Activated naive CD4-positive, alpha-beta T cell treated with anti-CD3 and anti-CD28 coated beads, Interleukin-2, amount 50 U/mL, for 24 hours (primary cell): ENCODE results near the gene PTPRS.

Experiments
- H3K27ac Mint-ChIP-seq: one replicate; pipeline ENCODE4 v1.8.0; 2021; ENCODE audit warnings: mild to moderate bottlenecking, mixed read lengths
- H3K27me3 Mint-ChIP-seq: one replicate; pipeline ENCODE4 v1.8.0; 2021; ENCODE audit warnings: mixed read lengths
- H3K36me3 Mint-ChIP-seq: one replicate; pipeline ENCODE4 v1.8.0; 2021; ENCODE audit warnings: mixed read lengths
- H3K4me1 Mint-ChIP-seq: one replicate; pipeline ENCODE4 v1.8.0; 2021; ENCODE audit warnings: mixed read lengths
- H3K4me3 Mint-ChIP-seq: one replicate; pipeline ENCODE4 v1.8.0; 2021; ENCODE audit warnings: mild to moderate bottlenecking, mixed read lengths
- H3K9me3 Mint-ChIP-seq: one replicate; pipeline ENCODE4 v1.8.0; 2021; ENCODE audit warnings: mixed read lengths

The PTPRS gene

GRCh38 chr19:5309438-5310204 lies 31.0 kb downstream of the PTPRS start:
- Mint-ChIP-seq H3K9me3 (no peaks in the 10 kb centered on the region), H3K27ac (no peak overlapping the region), H3K36me3 (no peaks in the 10 kb centered on the region), H3K4me3 (no peak overlapping the region), H3K27me3 (peaks cover 1% of the 10 kb centered on the region), H3K4me1 (no peaks in the 10 kb centered on the region)

- Mint-ChIP-seq H3K27me3 (peaks cover 1% of the 10 kb centered on the region), H3K4me3 (no peak overlapping the region), H3K9me3 (no peaks in the 10 kb centered on the region), H3K27ac (no peak overlapping the region), H3K36me3 (no peaks in the 10 kb centered on the region), H3K4me1 (no peaks in the 10 kb centered on the region)
These were observed 31.9 kb downstream of the PTPRS start for GRCh38 chr19:5308451-5309437.

- H3K9me3 Mint-ChIP-seq: no peaks in the 10 kb centered on the region
- no peak overlapping the region for H3K27ac Mint-ChIP-seq
These were observed 33.0 kb downstream of the PTPRS start for GRCh38 chr19:5307655-5308054.

GRCh38 chr19:5305163-5305562 lies 35.4 kb downstream of the PTPRS start:
- H3K27ac Mint-ChIP-seq: no peak overlapping the region
- no peaks in the 10 kb centered on the region for H3K36me3 Mint-ChIP-seq
- no peak overlapping the region for H3K4me3 Mint-ChIP-seq
- H3K9me3 Mint-ChIP-seq: no peaks in the 10 kb centered on the region
- H3K27me3 Mint-ChIP-seq: no peaks in the 10 kb centered on the region
- H3K4me1 Mint-ChIP-seq: no peaks in the 10 kb centered on the region

More at GRCh38 chr19:5307655-5308054, 33.0 kb downstream of the PTPRS start:
- Mint-ChIP-seq H3K27me3 (no peaks in the 10 kb centered on the region), H3K4me3 (no peak overlapping the region), H3K4me1 (no peaks in the 10 kb centered on the region), H3K36me3 (no peaks in the 10 kb centered on the region)

DNA sequence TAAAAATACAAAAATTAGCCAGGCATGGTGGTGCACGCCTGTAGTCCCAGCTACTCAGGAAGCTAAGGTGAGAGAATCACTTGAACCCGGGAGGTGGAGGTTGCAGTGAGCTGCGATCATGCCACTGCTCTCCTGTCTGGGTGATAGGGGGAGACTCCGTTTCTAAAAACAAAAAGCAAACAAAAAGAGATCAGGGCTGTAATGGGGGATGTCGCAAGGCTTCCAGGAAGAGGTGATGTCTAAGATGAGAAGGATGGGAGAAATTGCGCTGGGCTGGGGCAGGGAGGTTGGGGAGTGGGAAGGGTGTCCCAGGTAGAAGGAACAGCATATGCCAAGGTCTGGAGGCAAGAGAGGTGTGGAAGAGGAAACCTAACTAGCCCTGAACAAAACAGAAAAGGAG lies 36.1 kb downstream of the PTPRS start:
- Mint-ChIP-seq H3K4me3 (no peak overlapping the region), H3K27ac (no peak overlapping the region), H3K9me3 (no peaks in the 10 kb centered on the region), H3K4me1 (no peaks in the 10 kb centered on the region), H3K27me3 (no peaks in the 10 kb centered on the region), H3K36me3 (no peaks in the 10 kb centered on the region)

- Mint-ChIP-seq H3K36me3 (no peaks in the 10 kb centered on the region), H3K27me3 (no peaks in the 10 kb centered on the region), H3K27ac (no peak overlapping the region), H3K4me3 (no peak overlapping the region), H3K9me3 (no peaks in the 10 kb centered on the region), H3K4me1 (no peaks in the 10 kb centered on the region)
These were observed 37.4 kb downstream of the PTPRS start for GRCh38 chr19:5303208-5303607.

DNA sequence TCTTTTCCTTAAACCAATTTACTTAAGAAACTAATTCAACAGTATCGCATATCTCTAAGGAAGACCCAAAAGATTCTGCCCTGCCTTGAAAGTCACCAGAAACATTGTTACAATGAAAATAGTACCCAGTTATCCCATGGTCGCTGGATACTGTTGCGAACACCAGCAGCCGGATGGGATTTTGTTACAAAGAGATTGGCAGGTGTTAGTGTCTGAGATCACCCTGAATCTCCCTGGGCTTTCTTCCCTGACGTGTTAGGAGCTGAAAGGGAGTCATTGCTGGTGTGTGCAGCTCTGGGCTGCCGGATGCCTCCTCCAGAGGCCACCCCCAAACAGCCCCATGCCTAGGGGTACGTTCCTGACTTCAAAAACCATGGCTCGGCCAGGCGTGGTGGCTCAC lies 38.2 kb downstream of the PTPRS start:
- Mint-ChIP-seq H3K27ac (no peak overlapping the region), H3K4me1 (no peaks in the 10 kb centered on the region), H3K27me3 (no peaks in the 10 kb centered on the region), H3K4me3 (no peak overlapping the region), H3K9me3 (no peaks in the 10 kb centered on the region), H3K36me3 (no peaks in the 10 kb centered on the region)

- Mint-ChIP-seq H3K27ac (no peak overlapping the region), H3K4me3 (no peak overlapping the region), H3K9me3 (no peaks in the 10 kb centered on the region), H3K27me3 (no peaks in the 10 kb centered on the region), H3K36me3 (no peaks in the 10 kb centered on the region), H3K4me1 (no peaks in the 10 kb centered on the region)
These were observed 41.5 kb downstream of the PTPRS start for GRCh38 chr19:5299137-5299536.

DNA sequence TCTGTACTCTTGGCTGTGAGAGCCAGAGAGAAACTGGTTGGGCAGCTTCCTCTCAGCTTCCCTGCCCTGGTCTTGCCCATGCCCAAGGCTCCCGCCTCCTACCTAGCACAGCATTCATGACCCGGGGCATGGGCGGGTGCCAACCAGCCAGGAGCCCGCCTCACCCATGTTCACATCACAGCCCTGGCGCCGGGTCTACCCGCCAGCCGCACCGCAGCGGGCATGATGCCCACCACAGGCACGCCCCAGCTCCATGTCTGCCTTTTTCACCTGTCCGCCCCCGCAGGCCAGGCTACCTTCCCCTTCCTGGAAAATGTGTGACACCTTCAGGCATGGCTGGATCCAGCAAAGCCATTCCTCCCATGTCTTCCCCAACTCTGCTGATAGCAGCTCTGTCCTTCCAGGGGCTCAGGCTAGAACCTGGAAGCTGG lies 42.1 kb downstream of the PTPRS start:
- H3K36me3 Mint-ChIP-seq: no peaks in the 10 kb centered on the region
- H3K27me3 Mint-ChIP-seq: no peaks in the 10 kb centered on the region
- no peak overlapping the region for H3K27ac Mint-ChIP-seq
- H3K4me3 Mint-ChIP-seq: no peak overlapping the region
- H3K4me1 Mint-ChIP-seq: no peaks in the 10 kb centered on the region
- H3K9me3 Mint-ChIP-seq: no peaks in the 10 kb centered on the region

GRCh38 chr19:5297272-5297669 lies 43.3 kb downstream of the PTPRS start:
- H3K9me3 Mint-ChIP-seq: no peaks in the 10 kb centered on the region
- H3K4me1 Mint-ChIP-seq: peaks cover under 1% of the 10 kb centered on the region
- H3K4me3 Mint-ChIP-seq: no peak overlapping the region
- H3K36me3 Mint-ChIP-seq: no peaks in the 10 kb centered on the region
- H3K27ac Mint-ChIP-seq: peak overlapping the region; percentile 12
- no peaks in the 10 kb centered on the region for H3K27me3 Mint-ChIP-seq

DNA sequence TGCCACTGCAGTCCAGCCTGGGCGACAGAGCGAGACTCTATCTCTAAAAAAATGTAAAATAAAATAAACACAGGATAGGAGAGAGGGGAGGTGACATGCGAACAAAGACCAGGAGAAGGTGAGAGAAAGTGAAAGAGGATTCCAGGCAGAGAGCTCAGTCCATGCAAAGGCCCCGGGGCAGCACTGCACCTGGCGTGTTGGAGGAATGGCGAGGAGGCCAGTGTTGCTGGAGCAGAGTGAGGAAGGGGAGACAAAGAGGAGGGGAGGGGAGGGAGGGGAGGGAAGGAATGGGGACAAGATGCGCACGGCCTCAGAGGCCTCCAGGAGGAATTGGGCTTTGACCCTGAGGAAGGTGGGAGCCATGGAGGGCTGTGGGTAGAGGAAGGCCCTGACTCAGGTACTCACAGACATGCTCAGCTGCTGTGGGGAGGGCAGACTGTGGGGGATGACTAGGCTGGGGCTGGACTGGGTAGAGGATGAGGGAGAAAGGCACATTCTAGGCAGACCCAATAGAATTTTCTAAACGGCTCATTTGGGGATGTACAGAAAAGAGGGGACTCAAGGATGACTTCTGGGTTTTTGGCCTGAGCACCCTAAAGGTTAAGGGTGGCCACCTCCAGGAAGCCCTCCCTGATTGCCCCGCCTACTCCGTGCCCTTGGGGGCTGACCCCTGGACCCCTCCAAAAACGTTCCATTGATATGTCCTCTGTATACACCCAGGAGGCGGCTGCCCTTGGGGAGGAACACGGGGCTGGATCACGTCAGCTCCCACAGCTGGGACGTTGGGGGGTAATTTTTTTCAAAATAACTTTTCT lies 43.9 kb downstream of the PTPRS start:
- H3K4me3 Mint-ChIP-seq: no peak overlapping the region
- peaks cover 7% of the 10 kb centered on the region for H3K4me1 Mint-ChIP-seq
- no peaks in the 10 kb centered on the region for H3K36me3 Mint-ChIP-seq
- H3K9me3 Mint-ChIP-seq: no peaks in the 10 kb centered on the region
- H3K27ac Mint-ChIP-seq: no peak overlapping the region
- no peaks in the 10 kb centered on the region for H3K27me3 Mint-ChIP-seq

- no peaks in the 10 kb centered on the region for H3K27me3 Mint-ChIP-seq
These were observed 44.6 kb downstream of the PTPRS start for GRCh38 chr19:5296021-5296420.

GRCh38 chr19:5294403-5295160 lies 46.0 kb downstream of the PTPRS start:
- H3K27me3 Mint-ChIP-seq: no peaks in the 10 kb centered on the region
- H3K27ac Mint-ChIP-seq: no peak overlapping the region
- H3K4me3 Mint-ChIP-seq: peak overlapping the region; percentile 64
- no peaks in the 10 kb centered on the region for H3K36me3 Mint-ChIP-seq
- H3K4me1 Mint-ChIP-seq: peaks cover 10% of the 10 kb centered on the region
- no peaks in the 10 kb centered on the region for H3K9me3 Mint-ChIP-seq

More at GRCh38 chr19:5296021-5296420, 44.6 kb downstream of the PTPRS start:
- H3K36me3 Mint-ChIP-seq: no peaks in the 10 kb centered on the region
- no peak overlapping the region for H3K4me3 Mint-ChIP-seq
- no peak overlapping the region for H3K27ac Mint-ChIP-seq
- H3K9me3 Mint-ChIP-seq: no peaks in the 10 kb centered on the region
- peaks cover 10% of the 10 kb centered on the region for H3K4me1 Mint-ChIP-seq

DNA sequence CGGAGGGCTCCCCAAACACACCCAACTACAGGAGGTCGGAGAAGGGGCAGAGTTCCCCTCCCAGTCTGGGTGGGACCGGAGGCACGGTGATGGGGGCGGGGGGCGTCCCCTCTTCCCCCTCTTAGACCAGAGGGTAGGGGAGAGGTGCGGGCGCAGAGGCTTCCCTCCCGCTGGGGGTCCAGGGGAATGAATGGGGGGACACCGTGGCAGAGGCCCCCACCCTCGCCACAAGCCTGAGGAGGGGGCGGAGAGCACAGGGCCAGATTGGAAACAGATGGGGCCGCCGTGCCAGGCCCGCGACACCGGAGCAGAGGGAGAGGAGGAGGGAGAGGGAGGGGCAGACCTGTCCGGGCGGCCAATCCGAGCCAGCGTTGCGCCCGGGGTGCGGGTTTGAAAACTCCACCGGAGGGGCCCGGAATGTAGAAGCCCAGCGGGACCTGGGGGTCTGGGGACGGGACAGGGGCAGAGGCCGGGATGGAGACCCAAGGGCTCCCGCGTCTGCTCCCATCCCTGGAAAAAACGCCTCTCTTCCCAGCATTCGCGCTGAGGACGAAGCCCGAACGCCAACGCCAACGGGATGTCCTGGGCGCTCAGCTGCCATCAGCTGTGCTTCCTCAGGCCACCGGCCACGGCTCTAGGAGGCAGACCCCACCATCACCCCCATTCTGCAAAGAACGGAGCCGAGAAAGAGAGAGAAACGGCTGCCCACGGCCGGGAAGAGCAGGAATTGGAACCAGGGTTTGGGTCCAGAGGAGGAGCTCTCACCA lies 46.8 kb downstream of the PTPRS start:
- no peaks in the 10 kb centered on the region for H3K36me3 Mint-ChIP-seq

More for the DNA sequence above, 46.8 kb downstream of the PTPRS start:
- H3K4me3 Mint-ChIP-seq: peak overlapping the region; percentile 76
- no peak overlapping the region for H3K27ac Mint-ChIP-seq
- peaks cover 10% of the 10 kb centered on the region for H3K4me1 Mint-ChIP-seq
- H3K9me3 Mint-ChIP-seq: no peaks in the 10 kb centered on the region
- H3K27me3 Mint-ChIP-seq: no peaks in the 10 kb centered on the region
